H1 (cell line): ENCODE data around the gene SPPL2B.

ENCODE experiments used
- POLR2A ChIP-seq, 2 experiments: IDR thresholded peaks; 1 replicate in 1 of 2; 2 replicates in 1 of 2; pipeline ENCODE4 v1.6.1; 2011; ENCODE audit warnings: low read depth in 2 of 2, low read length in 2 of 2, mild to moderate bottlenecking in 2 of 2; ENCODE audit errors: control extremely low read depth in 1 of 2
- TF ChIP-seq, protein P1 (sequence below), 3 experiments: IDR thresholded peaks; 1 replicate in 2 of 3; 2 replicates in 1 of 3; pipeline versions ENCODE4 v1.5.1 to v1.6.1; 2011; ENCODE audit warnings: low read length in 3 of 3, mild to moderate bottlenecking in 3 of 3, inconsistent platforms in 2 of 3, low read depth in 1 of 3, moderate library complexity in 1 of 3; ENCODE audit not compliant: insufficient read depth in 1 of 3; ENCODE audit errors: control extremely low read depth in 1 of 3

DNA sequence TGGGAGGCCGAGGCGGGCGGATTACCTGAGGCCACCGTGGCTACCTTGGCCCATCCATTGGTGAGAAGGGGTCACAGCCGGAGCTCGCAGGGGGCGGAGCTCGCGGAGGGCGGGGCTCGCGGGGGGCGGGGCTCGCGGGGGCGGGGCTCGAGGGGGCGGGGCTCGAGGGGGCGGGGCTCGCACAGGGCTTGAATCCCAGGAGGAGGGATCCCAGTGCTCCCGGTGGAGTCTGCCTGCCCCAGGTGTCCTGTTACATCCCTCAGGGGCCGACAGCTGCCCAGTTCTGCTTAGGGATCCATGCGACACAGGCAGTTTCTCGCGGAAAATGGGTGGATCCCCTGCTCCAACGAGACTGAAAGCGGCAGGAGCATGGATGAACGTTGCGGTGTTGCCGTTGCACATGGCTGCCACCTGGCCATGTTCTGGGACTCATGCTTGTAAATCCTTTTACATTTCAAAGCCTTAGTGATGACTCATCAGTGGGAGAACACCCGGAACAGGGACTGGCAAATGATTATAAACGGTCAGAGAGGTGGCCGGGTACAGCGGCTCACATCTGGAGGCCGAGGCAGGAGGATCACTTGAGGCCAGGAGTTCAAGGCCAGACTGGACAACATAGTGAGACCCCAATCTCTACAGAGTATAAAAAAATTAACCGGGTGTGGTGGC is 56.7 kb downstream of the SPPL2B start:
- no peak for TF ChIP-seq POLR2A (IDR thresholded peaks at IDR 0.05; ENCODE audit: control extremely low read depth in 1 of 2, low read depth in 2 of 2, low read length in 2 of 2)
- TF ChIP-seq, protein P1, sequence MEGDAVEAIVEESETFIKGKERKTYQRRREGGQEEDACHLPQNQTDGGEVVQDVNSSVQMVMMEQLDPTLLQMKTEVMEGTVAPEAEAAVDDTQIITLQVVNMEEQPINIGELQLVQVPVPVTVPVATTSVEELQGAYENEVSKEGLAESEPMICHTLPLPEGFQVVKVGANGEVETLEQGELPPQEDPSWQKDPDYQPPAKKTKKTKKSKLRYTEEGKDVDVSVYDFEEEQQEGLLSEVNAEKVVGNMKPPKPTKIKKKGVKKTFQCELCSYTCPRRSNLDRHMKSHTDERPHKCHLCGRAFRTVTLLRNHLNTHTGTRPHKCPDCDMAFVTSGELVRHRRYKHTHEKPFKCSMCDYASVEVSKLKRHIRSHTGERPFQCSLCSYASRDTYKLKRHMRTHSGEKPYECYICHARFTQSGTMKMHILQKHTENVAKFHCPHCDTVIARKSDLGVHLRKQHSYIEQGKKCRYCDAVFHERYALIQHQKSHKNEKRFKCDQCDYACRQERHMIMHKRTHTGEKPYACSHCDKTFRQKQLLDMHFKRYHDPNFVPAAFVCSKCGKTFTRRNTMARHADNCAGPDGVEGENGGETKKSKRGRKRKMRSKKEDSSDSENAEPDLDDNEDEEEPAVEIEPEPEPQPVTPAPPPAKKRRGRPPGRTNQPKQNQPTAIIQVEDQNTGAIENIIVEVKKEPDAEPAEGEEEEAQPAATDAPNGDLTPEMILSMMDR (IDR thresholded peaks at IDR 0.05; ENCODE audit: control extremely low read depth in 1 of 3, insufficient read depth in 1 of 3, low read depth in 1 of 3, low read length in 3 of 3) = no peak
